ENCODE results near the gene LIF.
"Not testable (repeated sequence)": the region's sequence is repeated elsewhere in the genome, so short reads cannot be mapped to it uniquely, and the experiment has no call there.

LIF gene

GRCh38 chr22:30224161-30224857, 22.2 kb downstream of the LIF start:
- DNase-seq = no peak

- DNase-seq = no peak
Measured at GRCh38 chr22:30223303-30223702, 23.3 kb downstream of the LIF start.

GRCh38 chr22:30222321-30222720, 24.2 kb downstream of the LIF start:
- DNase-seq = no peak

GRCh38 chr22:30221121-30221992, 25.2 kb downstream of the LIF start:
- DNase-seq = no peak

- DNase-seq = no peak
Measured at GRCh38 chr22:30220338-30221012, 26.1 kb downstream of the LIF start.

GRCh38 chr22:30219668-30220278, 26.8 kb downstream of the LIF start:
- DNase-seq = no peak

- DNase-seq = no peak
Measured at GRCh38 chr22:30219049-30219654, 27.4 kb downstream of the LIF start.

GRCh38 chr22:30217698-30218560, 28.6 kb downstream of the LIF start:
- DNase-seq = no peak

GRCh38 chr22:30216710-30217109, 29.8 kb downstream of the LIF start:
- no peak for DNase-seq

GRCh38 chr22:30216272-30216671, 30.3 kb downstream of the LIF start:
- not testable (repeated sequence) for DNase-seq

GRCh38 chr22:30214703-30215407, 31.7 kb downstream of the LIF start:
- DNase-seq = no peak

GRCh38 chr22:30212996-30213441, 33.5 kb downstream of the LIF start:
- no peak for DNase-seq

- no peak for DNase-seq
Measured at GRCh38 chr22:30212363-30212995, 34.1 kb downstream of the LIF start.

- DNase-seq = no peak
Measured at GRCh38 chr22:30211124-30211820, 35.3 kb downstream of the LIF start.

GRCh38 chr22:30210235-30210909, 36.2 kb downstream of the LIF start:
- no peak for DNase-seq

GRCh38 chr22:30209642-30210041, 36.9 kb downstream of the LIF start:
- no peak for DNase-seq

- no peak for DNase-seq
Measured at GRCh38 chr22:30208631-30209603, 37.6 kb downstream of the LIF start.

- no peak for DNase-seq
Measured at GRCh38 chr22:30206944-30207343, 39.6 kb downstream of the LIF start.

Measured in DMS79 treated with DMSO at 0.1 percent for 48 hours (cell line).